Transverse colon (tissue), 3 donors: ENCODE data around the gene ACER3.

Experiments
- EP300 ChIP-seq: sonication (generic); formaldehyde crosslinking; IDR thresholded peaks from one replicate; pipeline ENCODE4 v1.6.1; 2017; ENCODE audit warnings: antibody characterized with exemption, low read depth
- POLR2A ChIP-seq: fragments of 450-650 bp; IDR thresholded peaks from one replicate; pipeline ENCODE4 v1.6.1; 2016; ENCODE audit warnings: antibody characterized with exemption, mild to moderate bottlenecking, moderate library complexity
- POLR2AphosphoS5 ChIP-seq, 3 donors: sonication (generic); formaldehyde crosslinking; IDR thresholded peaks; one replicate each; pipeline ENCODE4 v1.6.1; 2016; ENCODE audit warnings: antibody characterized with exemption in 3 of 3

DNA sequence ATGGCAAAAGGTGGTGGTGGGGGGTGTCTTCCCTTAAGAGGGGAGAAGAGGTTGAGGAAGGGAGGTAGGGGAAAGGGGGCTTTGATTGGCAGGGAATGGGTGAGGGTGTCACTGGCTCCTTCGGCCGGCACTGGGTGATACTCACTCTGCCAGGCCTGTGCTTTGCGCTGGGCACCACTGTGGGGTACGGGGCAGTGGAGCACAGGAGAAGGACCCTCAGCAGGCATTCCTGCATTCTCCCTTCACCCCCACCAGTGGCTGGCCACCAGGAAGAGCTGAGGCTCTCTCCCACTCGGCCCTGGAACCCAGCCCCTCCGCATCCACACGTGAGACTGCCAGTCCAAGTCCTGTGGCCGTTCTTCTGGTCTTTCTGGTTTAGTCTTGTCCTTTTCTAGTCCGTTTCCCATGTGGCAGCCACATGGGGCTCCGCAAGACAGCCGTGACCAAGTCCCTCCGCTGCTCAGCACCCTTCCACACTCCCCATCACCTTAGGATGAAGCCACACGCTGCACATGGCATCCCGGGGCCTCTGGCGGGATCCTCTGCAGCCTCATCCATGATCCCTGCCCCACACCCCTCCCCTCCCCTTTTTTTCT is 214.0 kb downstream of the ACER3 start:
- TF ChIP-seq POLR2A = no peak
- TF ChIP-seq EP300 = no peak
- TF ChIP-seq POLR2AphosphoS5 (IDR thresholded peaks at IDR 0.05) = no peak
